Non-pigmented ciliary epithelial cell (primary cell): ENCODE data around the gene ABCC8.

Experiments used
- DNase-seq: peaks from one replicate; pipeline ENCODE4 v3.0.0-alpha.2; 2010; ENCODE audit warnings: low read depth

ABCC8 gene

DNA sequence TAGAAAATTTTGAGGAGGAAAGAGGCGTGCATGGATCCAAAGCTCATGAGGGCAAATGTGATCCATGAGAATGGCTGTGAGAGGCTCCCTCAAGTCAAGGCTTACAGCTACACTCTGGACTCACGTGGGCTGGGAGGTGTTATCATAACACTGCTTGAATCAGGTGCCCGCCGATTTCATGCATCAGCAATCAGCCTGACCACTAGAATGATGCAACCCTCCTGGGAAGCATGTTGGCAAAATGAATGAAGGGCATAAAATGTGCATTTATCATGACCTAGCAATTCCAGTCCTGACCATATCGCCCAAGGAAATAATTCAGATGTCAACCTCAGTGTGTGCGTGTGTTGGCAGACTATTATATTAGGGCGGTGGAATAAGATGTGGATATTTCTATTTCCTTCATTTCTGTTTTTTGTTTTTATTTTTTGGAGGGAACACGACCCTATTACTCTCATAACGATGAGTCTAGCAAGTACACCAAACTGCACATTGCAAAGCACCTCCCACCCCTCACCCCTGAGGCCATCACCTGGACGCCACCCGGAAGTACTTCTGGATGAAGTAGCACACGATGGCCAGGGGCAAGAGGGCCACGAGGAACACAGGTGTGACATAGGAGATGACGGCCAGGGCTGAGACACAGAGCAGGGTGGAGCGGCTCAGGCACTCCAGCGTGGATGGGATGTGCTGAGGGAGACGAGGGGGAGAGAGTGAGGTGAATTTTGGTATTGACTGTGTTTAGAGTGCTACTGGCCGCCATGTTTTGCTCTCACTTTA is 72.5 kb downstream of the ABCC8 start:
- DNase-seq: no peak

DNA sequence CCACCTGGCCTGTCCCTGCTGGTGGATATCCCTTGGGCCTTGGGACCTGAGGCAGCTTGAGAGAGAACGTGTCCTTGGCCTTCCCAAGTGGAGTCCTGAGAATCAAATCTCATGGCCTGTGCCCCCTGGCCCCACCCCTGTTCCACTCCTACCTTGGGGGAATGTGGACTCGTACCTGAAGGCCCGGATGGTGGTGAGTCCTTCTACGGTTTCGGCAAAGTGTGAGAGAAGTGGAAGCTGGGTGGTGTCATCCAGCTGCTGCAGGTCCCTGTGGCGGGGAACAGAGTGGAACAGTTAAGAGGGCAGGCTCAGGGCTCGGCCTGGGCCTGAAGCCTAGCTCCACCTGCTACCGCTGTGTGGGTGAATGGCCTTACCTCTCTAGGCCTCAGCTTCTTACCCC is 74.2 kb downstream of the ABCC8 start:
- DNase-seq: no peak

DNA sequence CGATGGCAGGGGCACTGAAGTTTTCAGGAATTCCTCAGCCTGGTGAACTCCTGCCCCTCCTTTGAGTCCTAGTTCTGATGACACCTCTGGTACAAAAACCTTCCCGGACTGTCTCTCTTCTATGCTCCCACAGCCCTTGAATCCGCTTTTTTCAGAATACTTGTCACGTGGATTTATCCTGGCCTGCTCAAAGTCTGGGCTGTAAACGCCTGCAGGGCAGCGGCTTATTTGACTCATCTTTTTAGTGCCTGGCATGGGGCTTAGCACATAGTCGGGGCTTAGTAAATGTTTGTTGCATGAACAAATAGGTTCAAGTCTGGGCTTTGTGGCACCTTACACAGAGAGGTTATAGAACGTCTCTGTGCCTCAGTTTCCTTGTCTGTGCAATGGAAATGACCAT is 74.8 kb downstream of the ABCC8 start:
- no peak for DNase-seq

DNA sequence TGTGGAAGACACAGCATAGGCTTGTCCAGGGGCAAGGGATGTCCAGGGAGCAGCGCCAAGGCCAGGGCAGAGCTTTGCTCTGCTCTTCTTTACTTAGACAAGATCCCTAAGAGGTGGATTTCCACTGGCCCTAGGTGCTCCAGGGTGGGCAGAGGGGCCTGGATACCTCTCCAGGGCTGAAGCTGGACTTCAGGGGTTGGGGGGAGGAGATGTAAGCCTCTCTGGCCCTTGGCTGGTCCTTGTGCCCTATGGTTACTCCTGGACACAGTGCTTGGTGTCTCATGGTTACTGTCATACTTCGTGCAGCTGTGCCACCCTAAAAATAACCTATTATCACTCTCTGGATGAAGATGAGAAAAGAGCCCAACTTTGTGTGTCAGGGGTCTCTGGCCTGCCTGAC is 75.3 kb downstream of the ABCC8 start:
- no peak for DNase-seq

DNA sequence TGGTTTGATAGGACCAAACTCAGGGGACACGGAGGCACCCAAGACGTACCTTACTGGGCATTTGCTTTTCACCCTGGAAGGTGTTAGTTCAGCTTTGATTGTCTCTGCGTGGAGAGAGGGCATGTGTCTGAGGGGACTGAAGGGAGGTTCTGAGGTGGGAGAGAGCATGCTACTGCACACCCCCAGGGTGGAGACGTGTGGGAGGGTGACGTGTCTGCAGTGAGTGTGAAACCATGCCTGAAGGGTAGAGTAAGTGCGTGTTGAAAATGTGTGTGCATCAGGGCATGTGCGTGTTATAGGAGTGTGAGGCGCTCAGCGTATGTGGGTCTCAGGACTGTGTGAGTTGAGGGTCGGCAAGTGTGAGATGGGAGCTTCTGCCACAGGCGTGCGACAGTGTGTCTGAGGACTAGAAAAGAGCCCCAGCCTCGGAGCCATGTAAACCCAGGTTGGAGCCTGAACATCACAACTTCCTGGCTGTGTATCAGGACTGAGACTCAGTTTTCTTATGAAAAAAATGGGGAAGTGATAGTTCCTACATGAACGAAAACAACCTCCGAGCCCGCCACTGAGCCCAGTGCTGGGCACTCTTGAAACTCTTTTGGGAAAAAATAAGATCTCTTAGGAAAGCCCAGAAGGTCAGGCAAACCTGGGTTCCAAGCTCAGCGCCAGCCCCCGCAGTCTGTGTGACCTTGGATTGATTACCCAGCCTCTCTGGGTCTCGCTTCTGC is 76.4 kb downstream of the ABCC8 start:
- no peak for DNase-seq

DNA sequence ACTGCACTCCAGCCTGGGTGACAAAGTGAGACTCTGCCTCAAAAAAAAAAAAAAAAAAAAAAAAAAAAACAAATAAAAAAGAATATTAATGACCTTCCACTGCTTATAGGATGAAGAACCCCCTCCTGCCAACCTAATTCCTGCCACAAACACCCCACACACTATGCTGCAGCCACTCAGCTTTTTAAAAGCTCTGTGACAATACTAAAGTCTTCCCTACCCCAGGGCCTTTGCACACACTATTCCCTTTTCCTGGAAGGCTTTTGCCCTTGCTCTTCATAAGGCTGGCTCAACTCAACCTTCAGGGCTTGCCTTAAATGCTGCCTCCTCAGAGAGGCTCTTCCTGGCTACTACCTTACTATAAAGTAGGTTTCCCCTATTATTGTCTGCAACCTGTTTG is 77.4 kb downstream of the ABCC8 start:
- DNase-seq: no peak

DNA sequence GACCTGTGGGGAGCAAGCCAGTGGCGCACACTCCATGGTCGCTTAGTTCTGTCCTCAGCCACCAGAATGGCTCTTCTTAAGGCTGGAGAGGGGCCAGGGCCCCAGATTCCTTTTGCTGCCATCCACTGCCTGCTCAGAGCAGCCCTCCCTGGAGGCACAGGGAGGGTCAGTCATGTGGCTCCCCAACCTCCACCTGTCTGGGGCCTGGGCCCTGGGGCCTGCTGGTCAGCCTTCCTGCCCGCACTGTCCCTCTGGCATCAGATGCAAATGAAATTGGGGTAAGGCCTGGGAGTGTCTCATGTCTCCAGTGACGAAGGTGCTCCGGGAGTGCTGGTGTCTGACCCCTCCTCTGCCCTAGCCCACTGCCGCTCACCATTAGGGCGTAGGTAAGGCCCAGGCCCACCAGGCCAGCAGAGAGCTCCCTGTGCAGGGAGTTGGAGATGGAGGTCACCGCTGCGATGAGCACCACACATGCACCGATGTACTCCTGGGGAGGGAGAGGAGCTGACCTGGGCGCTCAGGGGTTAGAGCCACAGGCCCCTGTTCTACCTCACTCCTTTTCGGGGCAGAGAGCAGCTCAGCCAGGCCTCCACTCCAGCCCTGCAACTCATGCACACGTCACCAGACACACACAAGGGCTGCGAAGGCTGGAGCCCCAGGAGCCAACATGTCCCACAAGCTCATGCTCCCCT is 79.2 kb downstream of the ABCC8 start:
- DNase-seq: no peak

DNA sequence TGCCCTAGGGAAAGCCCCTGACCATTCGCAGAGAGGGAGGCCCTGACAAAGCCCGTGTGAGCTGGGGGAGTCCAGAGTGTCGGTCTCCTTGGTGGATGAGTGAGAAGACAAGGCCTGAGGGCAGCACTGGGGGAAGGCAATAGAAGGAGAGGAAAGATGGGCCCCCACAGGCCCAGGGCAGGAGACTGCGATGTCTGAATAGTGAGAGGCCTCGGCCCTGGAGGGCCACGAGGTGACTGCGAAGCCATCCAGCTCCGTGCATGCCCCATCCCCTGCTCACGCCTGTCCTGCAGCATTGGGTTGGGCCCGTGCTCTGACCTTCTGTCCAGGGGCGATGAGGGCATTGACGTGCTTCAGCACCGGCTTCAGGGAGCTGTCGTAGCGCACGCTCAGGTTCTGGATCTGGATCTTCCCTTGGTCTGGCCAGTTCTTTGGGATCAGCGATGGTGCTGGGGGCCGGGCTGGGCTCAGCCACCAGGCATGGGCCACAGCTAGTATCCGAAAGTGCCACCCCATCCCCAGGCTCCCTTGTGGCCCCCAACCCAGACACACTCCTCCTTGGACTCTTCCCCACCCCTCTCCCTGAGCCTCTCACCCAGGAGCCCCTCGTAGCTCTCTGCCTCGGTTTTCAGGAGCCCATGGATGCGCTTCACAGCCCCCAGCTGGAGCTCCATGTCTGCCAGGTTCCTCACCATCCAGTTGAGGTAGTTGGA is 79.9 kb downstream of the ABCC8 start:
- no peak for DNase-seq

DNA sequence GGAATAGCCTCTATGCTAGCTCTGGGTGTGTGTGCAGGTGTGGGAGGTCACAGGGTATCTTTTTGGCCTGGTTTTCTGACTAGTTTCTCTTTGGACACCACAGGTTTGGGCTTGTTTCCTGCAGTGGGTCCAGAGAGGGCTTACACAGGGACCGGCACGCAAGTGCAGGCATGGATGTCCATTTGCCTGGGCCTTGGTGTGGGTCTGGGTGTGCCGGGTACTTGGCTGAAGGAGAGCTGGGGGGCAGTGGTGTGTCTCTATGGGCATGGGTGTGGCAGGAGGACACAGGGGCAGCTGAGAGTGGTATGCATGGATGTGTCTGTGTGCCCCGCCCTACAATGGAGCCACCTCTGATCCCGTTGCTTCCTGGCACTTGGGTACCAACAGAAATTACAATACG is 80.7 kb downstream of the ABCC8 start:
- DNase-seq: no peak

DNA sequence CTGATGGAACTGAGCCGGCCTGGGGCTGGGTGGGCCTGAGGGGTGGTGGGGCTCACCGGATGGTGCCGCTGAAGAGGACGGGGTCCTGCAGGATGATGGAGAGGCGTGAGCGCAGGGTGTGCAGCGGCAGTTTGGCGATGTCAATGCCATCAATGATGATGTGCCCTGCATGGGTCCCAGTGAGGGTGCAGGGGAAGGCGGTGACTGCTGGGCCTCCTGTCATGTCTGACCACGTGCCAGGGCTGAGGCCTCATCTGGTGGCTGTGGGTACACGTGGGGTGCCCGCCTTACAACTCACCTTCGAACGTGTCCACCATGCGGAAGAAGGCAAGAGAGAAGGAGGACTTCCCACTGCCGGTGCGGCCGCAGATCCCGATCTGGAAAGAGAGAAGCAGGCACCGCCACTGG is 81.1 kb downstream of the ABCC8 start:
- DNase-seq: no peak

DNA sequence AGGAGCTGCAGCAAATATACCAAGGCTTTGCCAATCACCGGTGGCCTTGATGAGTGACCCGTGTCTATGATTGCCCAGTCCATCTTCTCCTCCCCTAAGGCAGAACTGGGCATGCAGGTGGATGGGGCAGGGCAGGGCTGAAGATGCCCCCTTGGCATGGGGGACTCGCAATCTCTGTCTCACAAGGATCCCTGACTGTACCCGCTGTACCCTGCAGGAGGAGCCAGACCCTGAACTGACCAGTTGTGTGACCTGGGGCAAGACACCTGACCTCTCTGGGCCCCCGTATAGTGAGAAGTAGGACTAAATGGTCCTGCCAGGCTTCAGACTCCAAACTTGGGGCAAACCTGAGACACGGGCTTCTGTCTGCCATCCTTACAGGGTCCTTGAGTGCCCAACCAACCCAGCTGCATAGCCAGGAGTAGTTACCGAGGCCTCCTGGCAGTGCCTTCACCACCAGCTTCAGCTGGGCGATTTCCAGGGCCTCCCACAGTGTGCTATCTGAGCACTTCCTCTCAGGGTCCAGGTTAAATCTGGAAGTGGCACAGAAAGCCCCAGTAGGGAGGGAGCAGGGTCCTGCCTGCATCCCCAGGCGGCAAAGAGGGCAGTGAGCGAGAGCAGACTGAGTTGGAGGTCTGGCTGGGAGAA is 81.8 kb downstream of the ABCC8 start:
- no peak for DNase-seq

DNA sequence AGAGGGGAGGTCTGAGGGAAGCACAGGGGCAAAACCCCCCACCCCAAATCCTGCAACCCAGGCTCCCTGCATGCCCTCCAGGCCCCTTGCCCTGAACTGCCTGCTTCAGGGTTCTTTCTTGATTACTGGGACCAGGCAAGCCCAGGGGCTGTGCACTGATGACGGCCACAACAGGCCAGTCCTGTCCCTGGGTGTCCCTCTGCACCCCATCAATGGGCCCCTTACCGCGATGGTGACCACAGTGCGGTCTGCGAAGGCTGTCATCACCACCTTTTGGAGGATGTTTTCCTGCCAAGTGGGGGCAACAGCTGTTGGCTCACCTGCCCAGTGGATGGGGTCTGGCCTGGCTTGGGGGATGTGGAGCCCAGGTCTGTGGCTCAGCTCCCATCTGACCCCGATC is 83.2 kb downstream of the ABCC8 start:
- DNase-seq: no peak

DNA sequence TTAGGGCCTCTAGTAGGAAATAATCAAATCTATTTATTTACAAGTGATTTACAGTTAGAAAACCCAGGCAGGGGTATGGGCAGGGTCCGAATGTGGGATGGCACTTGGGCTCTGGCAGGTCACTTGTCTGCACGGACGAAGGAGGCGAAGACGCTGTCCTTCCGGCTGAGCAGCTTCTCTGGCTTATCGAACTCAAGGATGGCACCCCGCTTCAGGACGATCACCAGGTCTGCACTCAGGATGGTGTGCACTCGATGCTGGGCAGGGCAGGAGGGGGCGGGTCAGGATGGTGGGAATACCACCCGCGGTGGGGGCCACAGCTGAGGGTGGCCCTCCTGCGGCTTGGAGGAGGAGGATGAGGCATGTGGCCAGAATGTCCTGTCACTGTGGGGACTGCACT is 83.8 kb downstream of the ABCC8 start:
- DNase-seq: no peak

DNA sequence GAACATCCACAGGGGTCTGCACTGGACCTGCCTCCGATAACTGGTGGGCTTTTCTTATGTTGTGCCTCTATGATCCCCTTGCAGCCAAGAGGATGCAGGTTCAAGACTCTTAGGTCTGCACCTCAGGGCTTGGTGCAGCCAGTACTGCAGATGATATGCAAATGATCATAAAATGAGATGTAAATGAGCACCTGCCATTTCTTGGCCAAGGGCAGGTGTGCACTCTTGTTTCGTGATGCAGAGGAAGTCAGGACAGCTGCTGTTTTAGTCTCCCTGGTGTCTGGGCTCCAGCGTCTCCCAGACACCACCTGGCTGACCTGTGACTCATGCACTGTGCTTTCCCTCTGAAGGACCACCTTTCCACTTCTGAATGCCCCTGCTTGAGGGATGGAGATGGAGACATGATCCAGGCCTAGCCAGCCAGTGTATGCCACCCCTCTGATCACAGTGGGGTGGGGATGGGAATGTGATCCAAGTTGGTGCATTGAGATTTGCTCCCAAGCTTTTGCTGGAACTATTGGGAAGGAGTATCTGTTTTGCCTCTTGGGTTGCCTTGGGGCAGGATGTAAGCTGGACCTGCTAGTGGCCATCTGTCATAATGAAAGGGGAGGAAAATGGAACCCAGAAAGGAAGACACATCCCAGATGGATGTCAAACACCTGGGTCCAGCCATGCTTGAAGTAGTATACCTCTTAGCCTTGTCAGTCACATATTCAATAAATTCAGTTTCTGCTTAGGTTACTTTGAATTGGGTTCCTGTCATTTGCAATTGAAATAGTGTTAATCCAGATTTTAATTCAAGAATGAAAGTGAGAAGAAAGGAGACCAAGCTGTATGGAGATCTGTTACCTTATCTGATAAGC is 84.9 kb downstream of the ABCC8 start:
- no peak for DNase-seq

DNA sequence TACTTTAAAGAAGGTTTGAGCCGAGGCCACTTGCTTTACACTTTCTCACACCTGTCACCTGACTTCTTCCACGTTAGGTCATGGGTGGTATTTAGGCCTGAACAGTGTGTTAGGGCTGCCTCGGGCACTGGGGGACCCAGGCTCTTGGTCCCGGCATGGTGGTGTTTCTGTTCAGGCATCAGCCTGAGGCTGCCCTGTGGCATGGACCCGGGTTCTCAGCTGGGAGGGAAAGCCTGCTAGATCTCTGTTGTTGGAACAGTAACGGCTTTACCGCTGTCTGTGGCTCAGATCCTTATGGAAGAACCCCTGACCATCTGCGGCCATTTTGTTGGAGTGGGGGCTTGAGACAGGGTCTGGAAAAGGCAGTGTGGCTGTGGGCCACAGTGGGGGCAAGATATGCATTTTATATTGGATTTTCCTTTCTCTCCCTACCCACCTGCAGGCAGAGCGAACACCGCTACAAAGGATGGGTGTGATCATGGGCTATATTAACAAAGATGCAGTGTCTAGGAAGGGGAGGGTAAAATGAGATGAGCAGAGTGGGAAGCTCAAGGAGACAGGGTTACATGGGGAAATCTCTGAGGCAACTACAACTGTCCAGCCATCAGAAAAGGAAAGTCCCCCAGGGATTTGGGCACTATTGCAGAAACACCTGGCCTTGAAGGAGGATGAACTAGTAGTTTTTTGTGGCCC is 86.5 kb downstream of the ABCC8 start:
- DNase-seq: no peak

DNA sequence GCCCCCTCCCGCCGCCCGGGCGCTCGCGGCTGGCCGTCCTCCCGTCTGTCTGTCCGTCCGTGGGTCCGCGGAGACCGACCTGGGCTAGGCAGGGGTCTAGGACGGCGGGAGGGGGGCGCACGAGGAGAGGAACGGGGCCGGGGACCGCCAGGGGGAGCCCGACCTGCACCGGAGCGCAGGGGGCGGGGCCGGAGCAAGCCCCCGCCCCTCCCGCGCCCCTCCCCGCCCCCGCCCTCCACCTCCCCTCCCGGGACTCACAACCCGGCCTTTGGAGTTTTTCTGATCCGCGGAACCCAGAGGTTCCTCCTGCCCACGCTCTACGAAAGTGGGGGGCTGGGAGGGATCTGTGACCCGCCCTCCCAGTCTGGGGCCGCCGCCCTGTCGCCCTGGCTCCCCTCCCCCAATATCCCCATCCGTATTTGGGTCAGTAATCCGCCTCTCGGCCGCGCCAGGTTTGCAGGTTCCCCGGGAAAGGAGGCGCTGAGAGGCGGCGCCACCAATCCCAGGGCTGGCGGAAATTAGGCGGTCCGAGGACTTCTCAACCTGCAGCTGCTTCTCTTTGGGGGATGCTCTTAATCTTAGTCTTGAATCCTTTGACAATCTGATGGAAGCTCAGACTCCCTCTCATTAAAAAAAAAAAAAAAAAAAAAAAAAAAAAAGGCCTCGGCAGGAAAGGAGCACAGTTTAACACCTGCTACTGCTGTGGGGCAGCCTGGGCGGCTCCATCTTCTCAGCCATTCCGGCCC is 87.3 kb downstream of the ABCC8 start:
- DNase-seq: no peak

DNA sequence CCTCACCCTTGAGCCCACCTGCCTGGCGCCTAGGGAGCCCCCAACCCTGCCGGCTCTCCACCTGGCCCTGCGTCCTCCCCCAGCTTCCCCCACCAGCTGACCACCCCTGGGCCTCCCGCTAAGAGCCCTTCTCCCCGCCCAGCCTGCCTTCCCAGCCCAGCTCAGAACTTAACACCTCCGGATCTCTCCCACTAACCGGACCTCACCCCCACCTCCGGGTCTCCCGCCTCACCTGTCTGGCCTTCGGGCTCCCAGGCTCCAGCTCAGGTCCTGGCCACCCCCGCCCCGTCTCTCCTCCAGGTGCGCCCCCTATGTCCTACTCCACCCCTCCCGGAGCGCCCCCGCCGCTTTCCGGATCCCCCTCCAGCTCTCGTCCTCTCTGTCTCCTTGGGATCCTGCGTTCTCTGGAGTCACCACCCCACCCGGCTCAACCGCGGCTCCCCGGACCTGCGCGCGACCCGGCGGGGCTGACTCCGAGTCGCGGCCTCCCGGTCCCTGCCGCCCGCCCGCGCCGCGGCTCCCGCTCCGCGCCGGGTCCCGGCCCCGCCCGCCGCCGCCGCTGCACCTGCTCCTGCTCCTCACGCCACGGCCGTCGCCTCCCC is 87.9 kb downstream of the ABCC8 start, which contains the start of gene KCNJ11:
Gene KCNJ11 (minus strand): TSS at position 51 of the 602 bp plus-strand sequence. CDS start 568 bp downstream, outside the sequence.
- DNase-seq: no peak

DNA sequence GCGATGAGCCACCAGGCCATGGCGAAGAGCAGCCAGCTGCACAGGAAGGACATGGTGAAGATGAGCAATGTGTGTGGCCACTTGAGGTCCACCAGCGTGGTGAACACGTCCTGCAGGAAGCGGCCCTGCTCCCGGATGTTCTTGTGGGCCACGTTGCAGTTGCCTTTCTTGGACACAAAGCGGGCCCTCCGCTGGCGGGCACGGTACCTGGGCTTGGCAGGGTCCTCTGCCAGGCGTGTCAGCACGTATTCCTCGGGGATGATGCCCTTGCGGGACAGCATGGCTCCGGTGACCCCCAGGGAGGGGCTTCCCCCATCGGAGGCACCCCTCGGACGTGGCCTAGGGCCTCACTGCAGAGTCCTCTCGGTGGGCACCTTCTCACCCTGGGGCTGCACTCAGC is 88.8 kb downstream of the ABCC8 start:
- DNase-seq: no peak

DNA sequence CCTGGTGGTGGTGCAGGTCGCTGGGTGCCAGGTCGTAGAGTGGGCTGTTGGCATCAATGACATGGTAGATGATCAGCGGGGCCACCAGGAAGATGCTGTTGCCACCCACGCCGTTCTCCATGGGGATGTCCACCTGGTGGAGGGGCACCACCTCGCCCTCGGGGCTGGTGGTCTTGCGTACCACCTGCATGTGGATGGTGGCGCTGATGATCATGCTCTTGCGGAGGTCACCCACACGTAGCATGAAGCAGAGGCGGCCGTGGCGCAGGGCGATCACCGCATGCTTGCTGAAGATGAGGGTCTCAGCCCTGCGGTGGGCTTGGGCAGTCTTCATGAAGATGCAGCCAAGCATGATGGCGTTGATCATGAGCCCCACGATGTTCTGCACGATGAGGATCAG is 89.4 kb downstream of the ABCC8 start:
- no peak for DNase-seq
